ENCODE measurements around the gene CBL. TPM values are rescaled to one million over a fixed set of nuclear protein-coding genes. Genes with fewer than 3 reads are reported as not detected.

The CBL gene
- total RNA-seq, 1 experiment from 2014 or later, result 45.6 TPM

DNA sequence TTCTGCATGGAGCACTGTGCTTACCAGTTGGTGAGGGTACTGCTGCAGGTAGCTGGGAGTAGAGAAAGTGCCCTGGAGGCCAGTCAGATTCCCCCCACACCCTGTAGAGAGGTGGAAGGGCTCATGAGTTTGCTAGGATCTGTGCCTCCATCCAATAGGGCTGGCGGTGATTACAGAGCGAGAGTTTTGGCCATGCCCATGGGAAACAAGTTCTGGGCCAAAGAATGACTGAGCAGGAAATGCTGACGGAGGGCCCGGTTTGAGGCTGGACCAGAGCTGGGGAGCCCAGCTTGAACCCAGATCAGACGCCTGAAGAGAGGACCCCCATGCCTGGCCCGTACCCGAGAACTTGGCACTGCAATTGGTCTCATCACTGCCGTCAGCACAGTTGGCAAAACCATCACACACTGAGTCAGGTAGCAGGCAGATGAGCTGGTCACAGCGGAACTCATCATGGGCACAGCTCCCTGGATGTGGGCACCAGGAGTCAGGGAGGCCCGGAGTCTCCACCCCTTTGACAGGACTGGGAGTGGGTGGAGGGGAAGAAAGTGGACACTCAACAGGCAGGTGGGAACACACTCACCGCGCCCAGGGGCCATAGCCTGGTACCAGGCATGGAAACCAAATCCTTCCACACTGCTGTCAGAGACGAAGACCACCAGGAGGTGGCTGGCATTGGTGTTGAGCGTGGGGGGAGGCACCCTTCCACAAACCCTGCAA is 138.3 kb downstream of the CBL start:
- Mint-ChIP-seq H3K4me3 (no peak overlapping the region), H3K36me3 (no peaks in the 10 kb centered on the region), H3K4me1 (peaks cover 12% of the 10 kb centered on the region), H3K27ac (no peak overlapping the region), H3K27me3 (ENCODE audit: low read depth) (peaks cover 67% of the 10 kb centered on the region), H3K9me3 (no peaks in the 10 kb centered on the region)
- POLR2A ChIA-PET, result no interaction called here
- DNase-seq (ENCODE audit: low spot score), result no peak
- TF ChIP-seq, protein P1, sequence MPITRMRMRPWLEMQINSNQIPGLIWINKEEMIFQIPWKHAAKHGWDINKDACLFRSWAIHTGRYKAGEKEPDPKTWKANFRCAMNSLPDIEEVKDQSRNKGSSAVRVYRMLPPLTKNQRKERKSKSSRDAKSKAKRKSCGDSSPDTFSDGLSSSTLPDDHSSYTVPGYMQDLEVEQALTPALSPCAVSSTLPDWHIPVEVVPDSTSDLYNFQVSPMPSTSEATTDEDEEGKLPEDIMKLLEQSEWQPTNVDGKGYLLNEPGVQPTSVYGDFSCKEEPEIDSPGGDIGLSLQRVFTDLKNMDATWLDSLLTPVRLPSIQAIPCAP (CRISPR knock-in tag; IDR thresholded peaks at IDR 0.05), result no peak
- no peak for TF ChIP-seq ZNF671 (CRISPR knock-in tag; IDR thresholded peaks at IDR 0.05)
- TF ChIP-seq ZNF423 (CRISPR knock-in tag; IDR thresholded peaks at IDR 0.05), result no peak
- TF ChIP-seq, protein P2, sequence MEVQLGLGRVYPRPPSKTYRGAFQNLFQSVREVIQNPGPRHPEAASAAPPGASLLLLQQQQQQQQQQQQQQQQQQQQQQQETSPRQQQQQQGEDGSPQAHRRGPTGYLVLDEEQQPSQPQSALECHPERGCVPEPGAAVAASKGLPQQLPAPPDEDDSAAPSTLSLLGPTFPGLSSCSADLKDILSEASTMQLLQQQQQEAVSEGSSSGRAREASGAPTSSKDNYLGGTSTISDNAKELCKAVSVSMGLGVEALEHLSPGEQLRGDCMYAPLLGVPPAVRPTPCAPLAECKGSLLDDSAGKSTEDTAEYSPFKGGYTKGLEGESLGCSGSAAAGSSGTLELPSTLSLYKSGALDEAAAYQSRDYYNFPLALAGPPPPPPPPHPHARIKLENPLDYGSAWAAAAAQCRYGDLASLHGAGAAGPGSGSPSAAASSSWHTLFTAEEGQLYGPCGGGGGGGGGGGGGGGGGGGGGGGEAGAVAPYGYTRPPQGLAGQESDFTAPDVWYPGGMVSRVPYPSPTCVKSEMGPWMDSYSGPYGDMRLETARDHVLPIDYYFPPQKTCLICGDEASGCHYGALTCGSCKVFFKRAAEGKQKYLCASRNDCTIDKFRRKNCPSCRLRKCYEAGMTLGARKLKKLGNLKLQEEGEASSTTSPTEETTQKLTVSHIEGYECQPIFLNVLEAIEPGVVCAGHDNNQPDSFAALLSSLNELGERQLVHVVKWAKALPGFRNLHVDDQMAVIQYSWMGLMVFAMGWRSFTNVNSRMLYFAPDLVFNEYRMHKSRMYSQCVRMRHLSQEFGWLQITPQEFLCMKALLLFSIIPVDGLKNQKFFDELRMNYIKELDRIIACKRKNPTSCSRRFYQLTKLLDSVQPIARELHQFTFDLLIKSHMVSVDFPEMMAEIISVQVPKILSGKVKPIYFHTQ (CRISPR knock-in tag; IDR thresholded peaks at IDR 0.05), result no peak
- TF ChIP-seq GRHL2 (CRISPR knock-in tag; IDR thresholded peaks at IDR 0.05; ENCODE audit: insufficient replicate concordance, severe bottlenecking), result no peak
- TF ChIP-seq, protein P3, sequence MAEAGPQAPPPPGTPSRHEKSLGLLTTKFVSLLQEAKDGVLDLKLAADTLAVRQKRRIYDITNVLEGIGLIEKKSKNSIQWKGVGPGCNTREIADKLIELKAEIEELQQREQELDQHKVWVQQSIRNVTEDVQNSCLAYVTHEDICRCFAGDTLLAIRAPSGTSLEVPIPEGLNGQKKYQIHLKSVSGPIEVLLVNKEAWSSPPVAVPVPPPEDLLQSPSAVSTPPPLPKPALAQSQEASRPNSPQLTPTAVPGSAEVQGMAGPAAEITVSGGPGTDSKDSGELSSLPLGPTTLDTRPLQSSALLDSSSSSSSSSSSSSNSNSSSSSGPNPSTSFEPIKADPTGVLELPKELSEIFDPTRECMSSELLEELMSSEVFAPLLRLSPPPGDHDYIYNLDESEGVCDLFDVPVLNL (CRISPR knock-in tag; IDR thresholded peaks at IDR 0.05; ENCODE audit: borderline replicate concordance, low read depth), result no peak
- TF ChIP-seq, protein P4, sequence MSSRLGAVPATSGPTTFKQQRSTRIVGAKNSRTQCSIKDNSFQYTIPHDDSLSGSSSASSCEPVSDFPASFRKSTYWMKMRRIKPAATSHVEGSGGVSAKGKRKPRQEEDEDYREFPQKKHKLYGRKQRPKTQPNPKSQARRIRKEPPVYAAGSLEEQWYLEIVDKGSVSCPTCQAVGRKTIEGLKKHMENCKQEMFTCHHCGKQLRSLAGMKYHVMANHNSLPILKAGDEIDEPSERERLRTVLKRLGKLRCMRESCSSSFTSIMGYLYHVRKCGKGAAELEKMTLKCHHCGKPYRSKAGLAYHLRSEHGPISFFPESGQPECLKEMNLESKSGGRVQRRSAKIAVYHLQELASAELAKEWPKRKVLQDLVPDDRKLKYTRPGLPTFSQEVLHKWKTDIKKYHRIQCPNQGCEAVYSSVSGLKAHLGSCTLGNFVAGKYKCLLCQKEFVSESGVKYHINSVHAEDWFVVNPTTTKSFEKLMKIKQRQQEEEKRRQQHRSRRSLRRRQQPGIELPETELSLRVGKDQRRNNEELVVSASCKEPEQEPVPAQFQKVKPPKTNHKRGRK (CRISPR knock-in tag; IDR thresholded peaks at IDR 0.05; ENCODE audit: borderline replicate concordance), result no peak
- no peak for TF ChIP-seq SOX15 (CRISPR knock-in tag; IDR thresholded peaks at IDR 0.05)
- TF ChIP-seq ESRRA (CRISPR knock-in tag; IDR thresholded peaks at IDR 0.05; ENCODE audit: borderline replicate concordance), result no peak
- TF ChIP-seq NR1H2 (CRISPR knock-in tag; IDR thresholded peaks at IDR 0.05), result no peak
- no peak for TF ChIP-seq MYBL2 (CRISPR knock-in tag; IDR thresholded peaks at IDR 0.05)
- TF ChIP-seq, protein P5, sequence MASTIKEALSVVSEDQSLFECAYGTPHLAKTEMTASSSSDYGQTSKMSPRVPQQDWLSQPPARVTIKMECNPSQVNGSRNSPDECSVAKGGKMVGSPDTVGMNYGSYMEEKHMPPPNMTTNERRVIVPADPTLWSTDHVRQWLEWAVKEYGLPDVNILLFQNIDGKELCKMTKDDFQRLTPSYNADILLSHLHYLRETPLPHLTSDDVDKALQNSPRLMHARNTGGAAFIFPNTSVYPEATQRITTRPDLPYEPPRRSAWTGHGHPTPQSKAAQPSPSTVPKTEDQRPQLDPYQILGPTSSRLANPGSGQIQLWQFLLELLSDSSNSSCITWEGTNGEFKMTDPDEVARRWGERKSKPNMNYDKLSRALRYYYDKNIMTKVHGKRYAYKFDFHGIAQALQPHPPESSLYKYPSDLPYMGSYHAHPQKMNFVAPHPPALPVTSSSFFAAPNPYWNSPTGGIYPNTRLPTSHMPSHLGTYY (CRISPR knock-in tag; IDR thresholded peaks at IDR 0.05), result no peak
- no peak for TF ChIP-seq FOXP1 (CRISPR knock-in tag; IDR thresholded peaks at IDR 0.05; ENCODE audit: borderline replicate concordance)
- TF ChIP-seq ZNF138 (CRISPR knock-in tag; conservative IDR thresholded peaks at IDR 0.05), result no peak
- CTCF ChIA-PET, result interaction anchor here (0.6 to 10.4 kb wide), 9 partner anchors 12 to 200 kb away, joined by 3 to 262 read pairs (median 3); partner anchors contain the start of gene USP2
- ATAC-seq, result no peak

DNA sequence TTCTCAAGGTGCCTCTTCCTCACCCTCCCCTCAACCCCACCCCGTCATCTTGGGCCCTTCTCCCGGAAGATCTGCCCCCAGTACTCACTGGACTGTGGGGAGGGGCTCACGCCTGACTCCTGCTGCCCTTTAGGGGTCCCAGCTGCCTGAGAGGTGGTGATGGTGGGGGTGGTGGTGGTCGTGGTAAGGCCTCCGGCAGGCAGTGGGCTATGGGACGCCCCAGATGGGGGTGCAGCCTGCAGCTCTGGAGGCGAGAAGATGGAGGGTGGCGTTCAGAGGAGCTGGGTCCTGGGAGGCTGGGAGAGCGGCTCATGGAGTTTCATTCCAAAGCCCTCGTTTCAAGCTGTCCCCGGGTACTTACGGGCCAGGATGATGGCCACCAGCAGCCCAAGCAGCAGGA is 139.5 kb downstream of the CBL start:
- H3K9me3 Mint-ChIP-seq, result no peaks in the 10 kb centered on the region
- peaks cover 70% of the 10 kb centered on the region for H3K27me3 Mint-ChIP-seq (ENCODE audit: low read depth)
- ChIA-PET POLR2A (no interaction called here), CTCF (interaction anchor here (0.6 to 10.4 kb wide), 6 partner anchors 11 to 132 kb away, joined by 3 to 262 read pairs (median 3); partner anchors contain the start of gene USP2)
- H3K4me3 Mint-ChIP-seq, result no peak overlapping the region
- H3K36me3 Mint-ChIP-seq, result no peaks in the 10 kb centered on the region
- peaks cover 12% of the 10 kb centered on the region for H3K4me1 Mint-ChIP-seq
- DNase-seq (ENCODE audit: low spot score) (no peak), ATAC-seq (no peak)
- no peak overlapping the region for H3K27ac Mint-ChIP-seq
- TF ChIP-seq, protein P6, sequence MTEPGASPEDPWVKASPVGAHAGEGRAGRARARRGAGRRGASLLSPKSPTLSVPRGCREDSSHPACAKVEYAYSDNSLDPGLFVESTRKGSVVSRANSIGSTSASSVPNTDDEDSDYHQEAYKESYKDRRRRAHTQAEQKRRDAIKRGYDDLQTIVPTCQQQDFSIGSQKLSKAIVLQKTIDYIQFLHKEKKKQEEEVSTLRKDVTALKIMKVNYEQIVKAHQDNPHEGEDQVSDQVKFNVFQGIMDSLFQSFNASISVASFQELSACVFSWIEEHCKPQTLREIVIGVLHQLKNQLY (CRISPR knock-in tag; IDR thresholded peaks at IDR 0.05), result no peak
- TF ChIP-seq, protein P7, sequence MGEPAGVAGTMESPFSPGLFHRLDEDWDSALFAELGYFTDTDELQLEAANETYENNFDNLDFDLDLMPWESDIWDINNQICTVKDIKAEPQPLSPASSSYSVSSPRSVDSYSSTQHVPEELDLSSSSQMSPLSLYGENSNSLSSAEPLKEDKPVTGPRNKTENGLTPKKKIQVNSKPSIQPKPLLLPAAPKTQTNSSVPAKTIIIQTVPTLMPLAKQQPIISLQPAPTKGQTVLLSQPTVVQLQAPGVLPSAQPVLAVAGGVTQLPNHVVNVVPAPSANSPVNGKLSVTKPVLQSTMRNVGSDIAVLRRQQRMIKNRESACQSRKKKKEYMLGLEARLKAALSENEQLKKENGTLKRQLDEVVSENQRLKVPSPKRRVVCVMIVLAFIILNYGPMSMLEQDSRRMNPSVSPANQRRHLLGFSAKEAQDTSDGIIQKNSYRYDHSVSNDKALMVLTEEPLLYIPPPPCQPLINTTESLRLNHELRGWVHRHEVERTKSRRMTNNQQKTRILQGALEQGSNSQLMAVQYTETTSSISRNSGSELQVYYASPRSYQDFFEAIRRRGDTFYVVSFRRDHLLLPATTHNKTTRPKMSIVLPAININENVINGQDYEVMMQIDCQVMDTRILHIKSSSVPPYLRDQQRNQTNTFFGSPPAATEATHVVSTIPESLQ (CRISPR knock-in tag; IDR thresholded peaks at IDR 0.05), result no peak
- TF ChIP-seq, protein P8, sequence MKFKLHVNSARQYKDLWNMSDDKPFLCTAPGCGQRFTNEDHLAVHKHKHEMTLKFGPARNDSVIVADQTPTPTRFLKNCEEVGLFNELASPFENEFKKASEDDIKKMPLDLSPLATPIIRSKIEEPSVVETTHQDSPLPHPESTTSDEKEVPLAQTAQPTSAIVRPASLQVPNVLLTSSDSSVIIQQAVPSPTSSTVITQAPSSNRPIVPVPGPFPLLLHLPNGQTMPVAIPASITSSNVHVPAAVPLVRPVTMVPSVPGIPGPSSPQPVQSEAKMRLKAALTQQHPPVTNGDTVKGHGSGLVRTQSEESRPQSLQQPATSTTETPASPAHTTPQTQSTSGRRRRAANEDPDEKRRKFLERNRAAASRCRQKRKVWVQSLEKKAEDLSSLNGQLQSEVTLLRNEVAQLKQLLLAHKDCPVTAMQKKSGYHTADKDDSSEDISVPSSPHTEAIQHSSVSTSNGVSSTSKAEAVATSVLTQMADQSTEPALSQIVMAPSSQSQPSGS (CRISPR knock-in tag; IDR thresholded peaks at IDR 0.05; ENCODE audit: borderline replicate concordance, low read depth), result no peak
- TF ChIP-seq, protein P9, sequence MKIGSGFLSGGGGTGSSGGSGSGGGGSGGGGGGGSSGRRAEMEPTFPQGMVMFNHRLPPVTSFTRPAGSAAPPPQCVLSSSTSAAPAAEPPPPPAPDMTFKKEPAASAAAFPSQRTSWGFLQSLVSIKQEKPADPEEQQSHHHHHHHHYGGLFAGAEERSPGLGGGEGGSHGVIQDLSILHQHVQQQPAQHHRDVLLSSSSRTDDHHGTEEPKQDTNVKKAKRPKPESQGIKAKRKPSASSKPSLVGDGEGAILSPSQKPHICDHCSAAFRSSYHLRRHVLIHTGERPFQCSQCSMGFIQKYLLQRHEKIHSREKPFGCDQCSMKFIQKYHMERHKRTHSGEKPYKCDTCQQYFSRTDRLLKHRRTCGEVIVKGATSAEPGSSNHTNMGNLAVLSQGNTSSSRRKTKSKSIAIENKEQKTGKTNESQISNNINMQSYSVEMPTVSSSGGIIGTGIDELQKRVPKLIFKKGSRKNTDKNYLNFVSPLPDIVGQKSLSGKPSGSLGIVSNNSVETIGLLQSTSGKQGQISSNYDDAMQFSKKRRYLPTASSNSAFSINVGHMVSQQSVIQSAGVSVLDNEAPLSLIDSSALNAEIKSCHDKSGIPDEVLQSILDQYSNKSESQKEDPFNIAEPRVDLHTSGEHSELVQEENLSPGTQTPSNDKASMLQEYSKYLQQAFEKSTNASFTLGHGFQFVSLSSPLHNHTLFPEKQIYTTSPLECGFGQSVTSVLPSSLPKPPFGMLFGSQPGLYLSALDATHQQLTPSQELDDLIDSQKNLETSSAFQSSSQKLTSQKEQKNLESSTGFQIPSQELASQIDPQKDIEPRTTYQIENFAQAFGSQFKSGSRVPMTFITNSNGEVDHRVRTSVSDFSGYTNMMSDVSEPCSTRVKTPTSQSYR (CRISPR knock-in tag; IDR thresholded peaks at IDR 0.05), result no peak
- TF ChIP-seq TCF7 (CRISPR knock-in tag; IDR thresholded peaks at IDR 0.05; ENCODE audit: low read depth), result no peak
